IMR-90 (cell line): ENCODE measurements around the gene TSEN34. TPM values are rescaled to one million over a fixed set of nuclear protein-coding genes. Genes with fewer than 3 reads are reported as not detected.
A peak's percentile ranks its signal among the peaks of the same experiment; 100 is the strongest.

Source experiments
- ATAC-seq: fragments of 200-7000 bp; cut with Tn5 transposase; 2 replicates; pipeline ENCODE4 v1.9.1; 2020; ENCODE audit warnings: low read depth, mild to moderate bottlenecking, moderate library complexity
- BruUV-seq: library from RNA; stranded (reverse); fragments of 400-500 nt; replicated peaks from 2 replicates; lab custom pipeline; 2021; lab: Mats Ljungman, UMichigan
- CTCF ChIA-PET: fragments of 300-600 bp; formaldehyde crosslinking; extraction: SDS; loops from one replicate; lab custom pipeline; 2021; ENCODE audit warnings: antibody characterized with exemption; lab: Yijun Ruan, JAX
- POLR2A ChIA-PET: fragments of 300-600 bp; sonication (Branson Sonifier 250); formaldehyde crosslinking; loops from one replicate; lab custom pipeline; 2022; ENCODE audit warnings: antibody characterized with exemption; ENCODE audit not compliant: unreplicated experiment; lab: Charles Lee
- DNase-seq: peaks from one replicate; pipeline ENCODE4 v3.0.0; 2013
- H2AFZ ChIP-seq: replicated peaks from 2 replicates; pipeline ENCODE3; 2013; ENCODE audit warnings: low read length, mild to moderate bottlenecking; ENCODE audit not compliant: poor library complexity
- H2AK5ac ChIP-seq: 2 replicates; pipeline ENCODE4 v1.6.1; 2013; ENCODE audit warnings: low read depth, low read length, inconsistent platforms
- H2AK9ac ChIP-seq: replicated peaks from 2 replicates; pipeline ENCODE3; 2013; ENCODE audit warnings: mild to moderate bottlenecking, low read depth, low read length, moderate library complexity; ENCODE audit not compliant: poor library complexity
- H2BK120ac ChIP-seq: 2 replicates; pipeline ENCODE4 v1.6.1; 2013; ENCODE audit warnings: low read depth, low read length, inconsistent platforms
- H2BK15ac ChIP-seq: 3 replicates; pipeline ENCODE4 v1.6.1; 2013; ENCODE audit warnings: low read depth, low read length, inconsistent platforms
- H2BK20ac ChIP-seq: 2 replicates; pipeline ENCODE4 v1.6.1; 2013; ENCODE audit warnings: low read depth, mild to moderate bottlenecking, inconsistent platforms, low read length, moderate library complexity
- H2BK5ac ChIP-seq: 2 replicates; pipeline ENCODE4 v1.6.1; 2013; ENCODE audit warnings: mild to moderate bottlenecking, low read depth, low read length, inconsistent platforms; ENCODE audit not compliant: poor library complexity, severe bottlenecking
- H3K14ac ChIP-seq: replicated peaks from 2 replicates; pipeline ENCODE4 v1.6.1; 2013; ENCODE audit warnings: low read depth, low read length, inconsistent platforms
- H3K18ac ChIP-seq: 2 replicates; pipeline ENCODE4 v1.6.1; 2013; ENCODE audit warnings: low read depth, low read length, control low read depth
- H3K23ac ChIP-seq: 2 replicates; pipeline ENCODE4 v1.6.1; 2013; ENCODE audit warnings: low read depth, low read length, inconsistent platforms
- H3K27ac ChIP-seq: 2 replicates; pipeline ENCODE4 v1.5.1; 2013; ENCODE audit warnings: mild to moderate bottlenecking, control low read depth, low read length; ENCODE audit not compliant: insufficient read depth
- H3K27me3 ChIP-seq: 2 replicates; pipeline ENCODE4 v1.6.1; 2013; ENCODE audit warnings: low read length; ENCODE audit not compliant: control insufficient read depth, insufficient read depth
- H3K36me3 ChIP-seq: 2 replicates; pipeline ENCODE4 v1.6.1; 2013; ENCODE audit warnings: low read length, mixed read lengths; ENCODE audit not compliant: control insufficient read depth, insufficient read depth
- H3K4ac ChIP-seq: 2 replicates; pipeline ENCODE4 v1.6.1; 2013; ENCODE audit warnings: low read depth, low read length, inconsistent platforms
- H3K4me1 ChIP-seq: 2 replicates; pipeline ENCODE4 v1.6.1; 2013; ENCODE audit warnings: low read length, mixed read lengths; ENCODE audit not compliant: control insufficient read depth, insufficient read depth
- H3K4me2 ChIP-seq: 2 replicates; pipeline ENCODE4 v1.6.1; 2013; ENCODE audit warnings: low read depth, mild to moderate bottlenecking, control low read depth, low read length, moderate library complexity
- H3K4me3 ChIP-seq: 2 replicates; pipeline ENCODE4 v1.5.1; 2013; ENCODE audit warnings: low read depth, mild to moderate bottlenecking, control low read depth, low read length, moderate library complexity; ENCODE audit not compliant: insufficient read depth
- H3K56ac ChIP-seq: 2 replicates; pipeline ENCODE4 v1.6.1; 2013; ENCODE audit warnings: low read length, inconsistent platforms; ENCODE audit not compliant: insufficient read depth; ENCODE audit errors: extremely low read depth
- H3K79me1 ChIP-seq, 2 experiments: 2 replicates each; pipeline ENCODE4 v1.6.1; 2013; ENCODE audit warnings: low read length in 2 of 2, inconsistent platforms in 1 of 2, low read depth in 1 of 2
- H3K9ac ChIP-seq: 2 replicates; pipeline ENCODE4 v1.6.1; 2013; ENCODE audit warnings: low read depth, low read length, control low read depth
- H3K9me1 ChIP-seq: 2 replicates; pipeline ENCODE4 v1.6.1; 2013; ENCODE audit warnings: low read length, inconsistent platforms; ENCODE audit not compliant: insufficient read depth
- H3K9me3 ChIP-seq: 2 replicates; pipeline ENCODE4 v1.6.1; 2013; ENCODE audit warnings: low read length; ENCODE audit not compliant: control insufficient read depth, insufficient read depth
- H4K20me1 ChIP-seq: 2 replicates; pipeline ENCODE4 v1.6.1; 2013; ENCODE audit warnings: low read length, inconsistent platforms; ENCODE audit not compliant: insufficient read depth
- H4K5ac ChIP-seq: 2 replicates; pipeline ENCODE4 v1.6.1; 2013; ENCODE audit warnings: mild to moderate bottlenecking, low read depth, low read length, control low read depth
- H4K8ac ChIP-seq, 2 experiments: 2 replicates each; pipeline ENCODE4 v1.6.1; 2013; ENCODE audit warnings: low read depth in 2 of 2, low read length in 2 of 2, control low read depth in 1 of 2, inconsistent platforms in 1 of 2
- H4K91ac ChIP-seq: 2 replicates; pipeline ENCODE4 v1.6.1; 2013; ENCODE audit warnings: low read depth, low read length, inconsistent platforms; ENCODE audit not compliant: insufficient read depth
- CEBPB ChIP-seq: IDR thresholded peaks from 2 replicates; pipeline ENCODE4 v1.6.1; 2012; ENCODE audit warnings: low read depth, low read length, improper control_type of control experiment
- RCOR1 ChIP-seq: IDR thresholded peaks from 2 replicates; pipeline ENCODE4 v1.6.1; 2012; ENCODE audit warnings: mild to moderate bottlenecking, low read length, improper control_type of control experiment; ENCODE audit not compliant: insufficient replicate concordance
- SMC3 ChIP-seq: fragments of 150-350 bp; IDR thresholded peaks from 2 replicates; pipeline ENCODE4 v1.6.1; 2016; ENCODE audit warnings: low read depth, mild to moderate bottlenecking, antibody characterized with exemption, low read length, moderate library complexity
- WGBS, 2 experiments: methylation state at CpG; one replicate each; pipeline versions ENCODE4 v1.1.5 to v1.1.7; 2013; ENCODE audit warnings: missing lambda C conversion rate in 2 of 2; ENCODE audit not compliant: insufficient read length in 1 of 2; ENCODE audit errors: extremely low coverage in 2 of 2; 5-methylcytosine and 5-hydroxymethylcytosine counted together
- dilution Hi-C: fragments of 300-500 bp; cut with HindIII; formaldehyde crosslinking; loops from one replicate; pipeline ENCODE4 v1.14.3; 2018; ENCODE audit warnings: low sequenced_read_pairs; ENCODE audit not compliant: unreplicated experiment
- in situ Hi-C: fragments of 300-500 bp; cut with MboI; formaldehyde crosslinking; loops from 3 replicates; pipeline ENCODE4 v1.14.3; 2019; ENCODE audit warnings: low sequenced_read_pairs, inconsistent platforms, mixed read lengths
- intact Hi-C: fragments of 100-400 bp; cut with micrococcal nuclease; formaldehyde crosslinking; loops from 2 replicates; pipeline ENCODE4 v1.10.0; 2022
- polyA plus RNA-seq, 3 experiments: library from polyadenylated mRNA; depleted of rRNA; stranded (reverse); fragments of >200 nt; gene quantifications; 2 replicates each; pipeline ENCODE4 v1.2.3, GENCODE V29; 2012; ENCODE audit warnings: low replicate concordance in 1 of 3
- total RNA-seq: library from RNA; depleted of rRNA; stranded (reverse); fragments of >200 nt; gene quantifications from 2 replicates; pipeline ENCODE4 v1.2.3, GENCODE V29; 2012

Gene TSEN34
- total and polyA plus RNA-seq, 2 of the 4 experiments (the other 2 are of a cell fraction): 32.1 to 69.4 TPM

DNA sequence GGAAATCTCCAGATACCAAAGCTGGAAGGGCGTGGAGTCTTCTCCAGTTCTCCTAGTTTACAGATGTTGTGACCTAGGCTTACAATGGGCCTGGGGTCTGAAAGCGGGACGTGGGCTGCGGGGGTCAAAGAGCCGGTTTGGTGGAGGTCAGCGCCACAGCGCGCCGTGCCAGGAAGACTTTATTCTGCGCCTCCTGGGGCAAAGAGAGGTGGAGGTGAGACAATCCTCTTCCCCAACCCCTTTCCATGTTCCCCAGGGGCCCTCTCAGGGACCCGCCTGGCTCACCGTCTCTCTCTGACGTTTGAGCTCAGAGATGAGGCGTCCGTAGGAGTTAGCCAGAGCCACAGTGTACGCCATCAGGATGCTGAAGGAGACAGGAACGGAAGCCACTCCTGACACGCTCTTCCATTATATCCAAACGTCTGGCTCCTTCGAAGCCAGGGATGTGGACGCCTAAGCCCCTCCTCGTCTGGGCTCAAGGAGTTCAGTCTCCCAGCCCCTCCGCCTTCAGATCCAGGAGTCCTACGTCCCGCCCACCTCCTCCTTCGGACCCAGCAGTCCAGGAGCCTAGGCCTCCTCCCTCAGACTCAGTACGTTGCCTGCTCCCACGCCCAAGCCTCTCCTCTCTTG lies 30.8 kb upstream of the TSEN34 start:
- whole genome bisulfite sequencing, 2 experiments: 2% methylated on average over 12 of the region's 28 CpGs; no CpG with 5 or more reads in 1 of the 2 experiments
- Histone ChIP-seq H3K56ac (peak overlapping the region; percentile 64), H3K18ac (no peak overlapping the region), H3K9me3 (no peaks in the 10 kb centered on the region), H3K4me1 (peaks cover 11% of the 10 kb centered on the region), H2BK120ac (no peak overlapping the region), H3K27ac (peak overlapping the region; percentile 67), H3K4ac (peak overlapping the region; percentile 55), H4K20me1 (no peaks in the 10 kb centered on the region), H3K4me3 (peak overlapping the region; percentile 52), H2BK20ac (no peak overlapping the region), H4K91ac (peak overlapping the region; percentile 68), H3K23ac (peak overlapping the region; percentile 64; the same call in 1 of the 2 replicates), H2BK15ac (no peak overlapping the region), H2AFZ (peak overlapping the region; percentile 97), H4K5ac (peak overlapping the region; percentile 8), H3K27me3 (no peaks in the 10 kb centered on the region), H3K79me1 (peaks cover 10 to 38% of the 10 kb centered on the region in 2 experiments; a peak in 3 of 4 replicates), H3K9ac (peak overlapping the region; percentile 68), H3K36me3 (peaks cover 17% of the 10 kb centered on the region), H3K9me1 (no peaks in the 10 kb centered on the region; the same call in none of the 2 replicates), H2AK5ac (peak overlapping the region; percentile 69), H3K14ac (peak overlapping the region; percentile 23; the same call in 1 of the 2 replicates), H4K8ac (peak overlapping the region; percentile 49 to 82; a peak in 2 of 4 replicates), H2AK9ac (peak overlapping the region; percentile 89), H3K4me2 (peak overlapping the region; percentile 73), H2BK5ac (peak overlapping the region; percentile 47)
- CTCF ChIA-PET: no interaction called here
- POLR2A ChIA-PET: interaction anchor here (1.0 to 1.9 kb wide), 2 partner anchors 29 to 40 kb away, joined by 3 to 5 read pairs; partner anchors contain the start of genes MBOAT7 and RPS9
- intact Hi-C loops (no loop called here), dilution Hi-C loops (no loop called here), in situ Hi-C loops (no loop called here)
- peak; percentile 3; the same call in 1 of the 2 replicates for TF ChIP-seq SMC3
- no peak for TF ChIP-seq RCOR1
- no peak for TF ChIP-seq CEBPB
- ATAC-seq (no peak), DNase-seq (peak; percentile 57)
- no TSS peak for BruUV-seq
